ENCODE measurements around the gene GAS2.

DNA sequence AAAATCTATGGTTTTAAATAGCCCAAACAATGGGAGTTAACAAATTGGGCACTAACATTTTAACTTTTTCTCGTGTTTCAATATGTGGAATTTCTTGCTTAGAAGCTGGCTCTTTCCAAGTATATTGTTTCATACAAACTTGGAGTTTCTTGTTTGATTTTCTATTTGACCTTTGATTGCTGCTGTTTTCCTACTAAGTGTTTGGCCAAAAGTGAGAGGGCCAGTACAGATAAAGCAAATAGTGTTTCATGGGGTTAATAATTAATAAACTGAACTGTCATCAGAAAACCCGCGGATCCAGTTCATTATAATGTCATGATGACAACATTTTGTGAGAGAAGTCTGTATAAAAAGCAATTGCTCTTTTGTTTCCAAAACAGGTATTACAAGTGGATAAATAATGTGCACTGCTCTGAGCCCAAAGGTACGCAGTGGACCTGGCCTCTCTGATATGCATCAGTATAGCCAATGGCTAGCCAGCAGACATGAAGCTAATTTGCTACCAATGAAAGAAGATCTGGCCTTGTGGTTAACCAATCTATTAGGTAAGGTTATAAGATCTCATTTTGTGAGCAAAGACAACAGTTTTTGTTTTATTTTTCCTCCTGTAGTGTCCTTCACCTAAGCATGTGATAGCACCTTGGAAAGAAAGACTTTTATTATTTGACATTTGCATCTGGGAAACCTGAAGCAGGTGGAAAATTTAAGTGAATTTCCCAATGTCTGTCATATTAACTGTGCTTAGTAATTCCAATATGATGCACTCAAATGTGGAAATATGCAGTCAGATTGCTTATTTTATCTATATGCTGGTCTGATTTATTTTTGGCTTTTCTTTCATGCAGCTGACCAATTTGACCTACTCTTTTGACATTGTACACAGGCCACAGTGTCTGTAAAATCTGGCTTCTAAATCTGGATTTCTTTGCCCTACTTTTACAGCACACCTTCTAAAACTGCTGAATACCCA is 8.3 kb downstream of the GAS2 start:
- TF ChIP-seq EZH2 (IDR thresholded peaks at IDR 0.05; ENCODE audit: borderline replicate concordance, insufficient read depth, low read depth, low read length, poor library complexity, severe bottlenecking), result no peak
- TF ChIP-seq, protein P1, sequence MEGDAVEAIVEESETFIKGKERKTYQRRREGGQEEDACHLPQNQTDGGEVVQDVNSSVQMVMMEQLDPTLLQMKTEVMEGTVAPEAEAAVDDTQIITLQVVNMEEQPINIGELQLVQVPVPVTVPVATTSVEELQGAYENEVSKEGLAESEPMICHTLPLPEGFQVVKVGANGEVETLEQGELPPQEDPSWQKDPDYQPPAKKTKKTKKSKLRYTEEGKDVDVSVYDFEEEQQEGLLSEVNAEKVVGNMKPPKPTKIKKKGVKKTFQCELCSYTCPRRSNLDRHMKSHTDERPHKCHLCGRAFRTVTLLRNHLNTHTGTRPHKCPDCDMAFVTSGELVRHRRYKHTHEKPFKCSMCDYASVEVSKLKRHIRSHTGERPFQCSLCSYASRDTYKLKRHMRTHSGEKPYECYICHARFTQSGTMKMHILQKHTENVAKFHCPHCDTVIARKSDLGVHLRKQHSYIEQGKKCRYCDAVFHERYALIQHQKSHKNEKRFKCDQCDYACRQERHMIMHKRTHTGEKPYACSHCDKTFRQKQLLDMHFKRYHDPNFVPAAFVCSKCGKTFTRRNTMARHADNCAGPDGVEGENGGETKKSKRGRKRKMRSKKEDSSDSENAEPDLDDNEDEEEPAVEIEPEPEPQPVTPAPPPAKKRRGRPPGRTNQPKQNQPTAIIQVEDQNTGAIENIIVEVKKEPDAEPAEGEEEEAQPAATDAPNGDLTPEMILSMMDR (IDR thresholded peaks at IDR 0.05), result no peak

Data from B cell (primary cell).